Upper lobe of right lung (tissue), 1 donor: ENCODE data around the gene MMAB. TPM values are rescaled to one million over a fixed set of nuclear protein-coding genes. Genes with fewer than 3 reads are reported as not detected.

ENCODE experiments used
- ATAC-seq: fragments of 200-7000 bp; cut with Tn5 transposase; one replicate; pipeline ENCODE4 v1.9.1; 2020; ENCODE audit warnings: mild to moderate bottlenecking, moderate library complexity
- DNase-seq: peaks from one replicate; pipeline ENCODE4 v3.0.0-alpha.2; 2020
- H3K27ac ChIP-seq: fragments of 200-600 bp; one replicate; pipeline ENCODE4 v1.8.0; 2022
- H3K27me3 ChIP-seq: fragments of 200-600 bp; one replicate; pipeline ENCODE4 v1.8.0; 2022; ENCODE audit warnings: mild to moderate bottlenecking
- H3K36me3 ChIP-seq: fragments of 200-600 bp; one replicate; pipeline ENCODE4 v1.8.0; 2022
- H3K4me1 ChIP-seq: fragments of 200-600 bp; one replicate; pipeline ENCODE4 v1.8.0; 2022
- H3K4me3 ChIP-seq: fragments of 200-600 bp; one replicate; pipeline ENCODE4 v1.8.0; 2022; ENCODE audit warnings: mild to moderate bottlenecking
- H3K9me3 ChIP-seq: fragments of 200-600 bp; one replicate; pipeline ENCODE4 v1.8.0; 2022
- intact Hi-C: fragments of 100-400 bp; cut with DNase I; formaldehyde crosslinking; loops from one replicate; pipeline ENCODE4 v1.11.0; 2022
- total RNA-seq: library from RNA; stranded (reverse); fragmentation: NEBNext Ultra II Directional; extraction: Animal tissue kit (Norgen Biotek cat#: 25700); gene quantifications from one replicate; pipeline ENCODE4 v1.2.1, GENCODE V29; 2021
- TF ChIP-seq, protein P1 (sequence below): fragments of 200-600 bp; IDR thresholded peaks from one replicate; pipeline ENCODE4 v1.8.0; 2022; ENCODE audit warnings: antibody characterized with exemption
- donor health status: DM: no; HTN: yes; CAD: no; lungs with severe emphysema.

The MMAB gene
- total RNA-seq, 1 donor from 2014 or later: 58.0 TPM

DNA sequence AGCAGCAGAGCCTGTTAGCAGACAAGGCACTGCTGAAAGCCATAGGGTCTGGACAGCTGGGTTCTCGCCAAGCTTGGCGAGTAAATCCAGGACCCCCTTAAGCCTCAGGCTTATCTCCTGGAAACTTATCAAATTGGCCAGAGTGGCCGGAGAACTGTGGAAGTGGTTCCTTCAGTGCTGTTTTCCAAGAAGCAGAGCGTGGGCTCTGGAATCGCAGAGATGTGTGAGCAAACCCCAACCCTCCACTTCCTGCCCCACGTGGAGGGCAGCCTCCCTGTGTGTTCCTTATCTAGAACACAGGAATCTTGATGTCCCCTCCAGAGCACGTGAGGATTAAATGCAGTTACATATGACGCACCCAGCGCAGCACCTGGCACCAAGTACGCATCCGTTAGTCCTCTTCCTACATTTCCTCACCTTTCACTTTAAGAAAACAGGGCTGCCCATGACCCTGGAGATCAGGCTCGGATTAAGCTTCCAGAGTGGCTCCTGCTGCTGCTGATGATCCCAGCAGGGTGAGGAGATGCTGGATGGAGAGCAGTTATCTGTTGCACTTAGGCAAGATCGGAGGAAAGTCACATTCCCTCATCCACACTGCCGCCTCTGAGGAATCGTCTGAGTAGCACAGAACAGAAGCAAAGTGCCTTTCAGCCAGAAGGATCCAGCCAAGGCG is 35.0 kb downstream of the MMAB start:
- Histone ChIP-seq H3K4me1 (no peaks in the 10 kb centered on the region), H3K27me3 (no peaks in the 10 kb centered on the region), H3K9me3 (no peaks in the 10 kb centered on the region), H3K4me3 (no peak overlapping the region), H3K27ac (no peak overlapping the region), H3K36me3 (peaks cover 20% of the 10 kb centered on the region)
- DNase-seq (no peak), ATAC-seq (no peak)
- TF ChIP-seq, protein P1, sequence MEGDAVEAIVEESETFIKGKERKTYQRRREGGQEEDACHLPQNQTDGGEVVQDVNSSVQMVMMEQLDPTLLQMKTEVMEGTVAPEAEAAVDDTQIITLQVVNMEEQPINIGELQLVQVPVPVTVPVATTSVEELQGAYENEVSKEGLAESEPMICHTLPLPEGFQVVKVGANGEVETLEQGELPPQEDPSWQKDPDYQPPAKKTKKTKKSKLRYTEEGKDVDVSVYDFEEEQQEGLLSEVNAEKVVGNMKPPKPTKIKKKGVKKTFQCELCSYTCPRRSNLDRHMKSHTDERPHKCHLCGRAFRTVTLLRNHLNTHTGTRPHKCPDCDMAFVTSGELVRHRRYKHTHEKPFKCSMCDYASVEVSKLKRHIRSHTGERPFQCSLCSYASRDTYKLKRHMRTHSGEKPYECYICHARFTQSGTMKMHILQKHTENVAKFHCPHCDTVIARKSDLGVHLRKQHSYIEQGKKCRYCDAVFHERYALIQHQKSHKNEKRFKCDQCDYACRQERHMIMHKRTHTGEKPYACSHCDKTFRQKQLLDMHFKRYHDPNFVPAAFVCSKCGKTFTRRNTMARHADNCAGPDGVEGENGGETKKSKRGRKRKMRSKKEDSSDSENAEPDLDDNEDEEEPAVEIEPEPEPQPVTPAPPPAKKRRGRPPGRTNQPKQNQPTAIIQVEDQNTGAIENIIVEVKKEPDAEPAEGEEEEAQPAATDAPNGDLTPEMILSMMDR: no peak
- intact Hi-C loops: no loop called here

DNA sequence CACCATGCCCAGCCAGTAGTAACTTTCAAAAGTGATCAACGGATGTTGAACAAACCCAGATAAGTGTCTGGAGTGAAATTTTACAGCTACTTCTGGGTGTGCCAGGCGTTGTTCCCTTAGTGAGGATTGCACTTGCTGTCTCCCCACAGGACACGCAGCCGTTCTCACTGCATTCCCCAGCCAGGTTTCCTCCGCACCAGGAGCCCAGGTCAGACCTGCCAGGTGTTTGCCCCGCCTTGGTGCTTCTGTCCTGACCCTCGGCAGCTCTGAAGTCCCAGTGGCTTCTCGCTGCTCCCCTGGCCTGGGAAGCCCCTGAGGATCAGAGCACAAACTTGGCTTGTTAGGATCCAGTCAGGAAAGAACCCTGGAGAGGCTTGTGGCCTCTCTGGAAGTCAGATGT is 36.2 kb downstream of the MMAB start:
- H3K9me3 ChIP-seq: no peaks in the 10 kb centered on the region
- H3K27ac ChIP-seq: no peak overlapping the region
- intact Hi-C loops: no loop called here
- peaks cover 32% of the 10 kb centered on the region for H3K36me3 ChIP-seq
- DNase-seq (no peak), ATAC-seq (no peak)
- H3K4me1 ChIP-seq: no peaks in the 10 kb centered on the region
- TF ChIP-seq, protein P1: no peak
- H3K4me3 ChIP-seq: no peak overlapping the region
- H3K27me3 ChIP-seq: no peaks in the 10 kb centered on the region

DNA sequence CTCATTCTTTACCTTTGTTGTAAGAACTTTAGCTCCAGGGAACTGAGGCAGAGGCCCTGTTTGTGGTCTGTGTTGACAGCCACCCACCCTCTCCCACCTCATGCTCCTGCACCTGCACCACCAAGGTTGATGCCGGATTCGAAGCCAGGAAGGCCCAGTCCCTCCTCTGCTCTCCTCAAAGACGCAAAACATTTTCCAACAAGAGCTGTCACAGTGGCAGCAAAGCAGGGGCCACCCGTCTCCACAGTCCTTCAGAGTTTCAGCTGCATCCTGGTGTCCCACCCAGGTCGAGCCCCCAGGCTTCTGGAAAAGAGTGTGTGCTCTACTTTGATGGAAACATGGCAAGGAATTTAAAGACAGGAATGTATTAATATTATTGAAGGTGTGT is 37.4 kb downstream of the MMAB start:
- H3K36me3 ChIP-seq: peaks cover 45% of the 10 kb centered on the region
- no peaks in the 10 kb centered on the region for H3K27me3 ChIP-seq
- DNase-seq (no peak), ATAC-seq (no peak)
- TF ChIP-seq, protein P1: no peak
- intact Hi-C loops: no loop called here
- H3K4me3 ChIP-seq: no peak overlapping the region
- H3K4me1 ChIP-seq: no peaks in the 10 kb centered on the region
- no peak overlapping the region for H3K27ac ChIP-seq
- no peaks in the 10 kb centered on the region for H3K9me3 ChIP-seq

DNA sequence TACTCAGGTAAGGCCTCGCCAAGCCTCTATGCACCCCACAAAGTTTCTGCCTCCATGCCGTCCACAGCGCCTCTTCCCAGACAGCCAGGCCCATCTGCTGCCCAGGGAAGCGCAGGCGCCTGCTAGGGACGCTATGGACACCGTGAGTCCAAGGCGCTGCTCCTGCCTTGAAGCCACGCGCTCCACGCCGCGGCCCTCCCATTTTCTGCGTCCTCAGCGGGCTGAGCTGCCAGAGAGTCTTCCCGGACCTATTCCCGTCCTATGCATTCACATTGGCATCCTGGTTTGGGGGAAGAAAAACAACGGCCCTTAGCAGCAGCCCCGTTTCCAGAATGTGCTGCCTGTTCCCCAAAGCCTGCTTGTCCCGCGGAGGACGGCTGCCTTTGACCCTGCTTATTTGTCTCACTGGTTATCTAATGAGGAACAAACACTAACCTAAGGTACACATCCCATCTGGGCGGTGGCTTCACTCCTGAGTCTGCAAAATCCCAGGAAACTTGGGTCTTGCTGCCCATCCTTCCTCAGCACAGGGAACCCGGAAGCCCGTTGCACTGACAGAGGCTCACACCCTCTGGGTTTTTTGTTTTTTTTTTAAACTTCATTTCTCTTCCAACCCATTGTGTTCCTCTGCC is 38.0 kb downstream of the MMAB start:
- TF ChIP-seq, protein P1: no peak
- H3K9me3 ChIP-seq: no peaks in the 10 kb centered on the region
- no peaks in the 10 kb centered on the region for H3K4me1 ChIP-seq
- intact Hi-C loops: no loop called here
- DNase-seq: no peak
- peaks cover 50% of the 10 kb centered on the region for H3K36me3 ChIP-seq
- H3K27ac ChIP-seq: no peak overlapping the region
- H3K27me3 ChIP-seq: no peaks in the 10 kb centered on the region
- H3K4me3 ChIP-seq: no peak overlapping the region
- no peak for ATAC-seq

DNA sequence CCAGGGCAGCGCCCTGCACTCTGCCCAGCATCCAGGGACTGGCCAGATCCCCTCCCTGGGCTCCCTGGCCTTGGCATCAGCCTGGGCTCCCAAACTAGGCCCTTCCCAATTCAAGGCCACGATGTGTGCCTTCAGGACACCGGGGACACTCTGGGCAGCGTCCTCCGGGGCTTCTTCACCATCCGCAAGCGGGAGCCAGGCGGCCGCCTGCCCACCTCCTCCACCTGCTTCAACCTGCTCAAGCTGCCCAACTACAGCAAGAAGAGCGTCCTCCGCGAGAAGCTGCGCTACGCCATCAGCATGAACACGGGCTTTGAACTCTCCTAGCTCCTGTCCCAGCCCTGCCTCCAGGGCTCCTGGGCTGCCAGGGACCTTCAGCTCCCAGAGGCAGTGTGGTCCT is 38.8 kb downstream of the MMAB start:
- Histone ChIP-seq H3K4me3 (no peak overlapping the region), H3K27me3 (no peaks in the 10 kb centered on the region), H3K9me3 (no peaks in the 10 kb centered on the region), H3K27ac (no peak overlapping the region), H3K4me1 (no peaks in the 10 kb centered on the region), H3K36me3 (peaks cover 59% of the 10 kb centered on the region)
- intact Hi-C loops: no loop called here
- no peak for ATAC-seq
- TF ChIP-seq, protein P1: no peak
- DNase-seq: no peak

DNA sequence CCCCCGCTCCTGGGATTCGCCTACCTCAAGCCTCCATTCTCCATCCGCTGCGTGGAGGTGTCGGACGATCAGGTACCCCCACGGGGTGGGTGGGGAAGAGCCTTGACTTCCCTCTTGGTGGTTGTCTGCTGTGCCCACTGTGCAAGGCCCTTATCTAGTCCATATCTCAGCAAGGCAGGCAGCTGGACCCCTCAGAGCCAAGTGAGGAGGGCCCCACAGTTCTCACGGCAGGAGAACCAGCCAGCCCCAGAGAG is 39.9 kb downstream of the MMAB start:
- Histone ChIP-seq H3K4me3 (no peak overlapping the region), H3K4me1 (no peaks in the 10 kb centered on the region), H3K27ac (no peak overlapping the region), H3K36me3 (peaks cover 70% of the 10 kb centered on the region), H3K27me3 (no peaks in the 10 kb centered on the region), H3K9me3 (no peaks in the 10 kb centered on the region)
- TF ChIP-seq, protein P1: no peak
- DNase-seq (no peak), ATAC-seq (no peak)
- intact Hi-C loops: no loop called here
